Measurements from ENCODE around the gene BMP10.

BMP10 gene

DNA sequence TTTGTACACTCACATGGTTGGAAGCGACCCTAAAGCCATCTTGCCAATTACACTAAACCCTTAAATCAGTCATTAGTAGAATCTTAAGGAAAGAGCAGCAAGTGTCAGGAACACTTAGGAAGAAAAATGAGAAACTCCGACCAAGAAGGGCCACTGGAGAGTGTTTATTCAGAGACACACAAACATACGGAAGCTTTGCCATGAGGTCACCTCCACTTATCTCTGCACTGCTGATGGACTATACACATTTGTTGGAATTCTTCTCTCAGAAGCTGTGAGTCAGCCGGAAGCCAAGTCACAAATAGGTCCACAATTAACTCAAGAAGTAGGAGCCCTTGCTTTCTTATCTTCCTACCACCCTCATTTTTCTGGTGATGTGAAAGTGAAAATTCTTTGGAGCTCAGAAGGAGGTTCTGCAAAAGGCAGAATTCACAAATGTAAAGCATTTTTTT, 21.6 kb downstream of the BMP10 start:
- DNase-seq = no peak

DNA sequence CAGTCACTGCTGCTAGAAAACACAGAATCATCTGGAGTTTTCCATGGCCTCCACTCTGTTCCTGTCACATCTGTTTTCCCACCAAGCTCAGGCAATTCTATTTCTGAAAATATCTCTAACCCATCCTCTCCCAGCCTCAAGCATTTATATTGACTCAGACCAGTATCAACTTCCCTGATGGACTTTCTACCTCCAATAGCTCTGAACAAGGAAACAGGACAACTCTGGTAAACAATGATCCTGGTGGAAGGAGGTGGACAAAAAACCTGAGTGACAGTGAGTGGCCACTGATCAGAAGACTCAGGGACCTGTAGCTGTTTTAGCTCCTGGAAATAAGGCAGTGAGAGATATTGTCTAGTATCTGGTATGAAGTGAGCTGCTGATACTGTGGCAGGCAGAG, 23.4 kb downstream of the BMP10 start:
- no peak for DNase-seq

DNA sequence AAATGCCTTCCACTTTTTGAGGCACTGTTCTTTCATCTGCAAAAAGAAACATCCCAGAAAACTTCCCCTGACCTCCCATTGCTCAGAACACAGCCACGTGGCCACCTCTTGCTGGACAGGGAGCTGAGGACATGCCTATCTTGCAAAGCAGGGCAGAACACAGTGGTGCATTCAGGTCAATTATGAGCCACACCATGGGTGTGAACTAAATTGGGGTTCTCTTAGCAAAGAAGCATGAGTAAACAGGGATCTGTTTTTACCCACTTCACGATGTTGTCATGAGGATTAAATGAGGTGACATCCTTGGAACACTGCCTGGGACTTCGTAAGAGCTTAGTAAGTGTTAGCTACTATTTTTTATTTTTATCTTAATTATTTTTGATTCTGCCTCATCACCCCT, 25.1 kb downstream of the BMP10 start:
- no peak for DNase-seq

DNA sequence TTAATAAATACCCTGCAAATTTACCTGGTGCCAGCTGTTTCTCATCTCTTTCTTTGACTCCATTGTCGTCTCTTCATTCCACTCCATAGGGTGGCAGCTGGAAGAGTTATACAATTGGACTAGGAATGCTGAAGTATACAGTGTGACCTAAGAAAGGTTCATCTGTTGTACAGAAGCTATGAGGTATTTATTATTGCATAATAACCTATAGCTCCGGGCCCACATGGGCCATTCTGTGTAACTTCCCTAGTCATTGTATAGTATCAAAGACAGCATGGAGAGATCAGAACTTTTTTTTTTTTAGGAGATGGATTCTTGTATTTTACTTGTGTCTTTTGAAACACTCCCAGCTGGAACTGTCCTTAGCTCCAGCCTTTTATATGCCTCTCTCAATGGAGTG, 26.2 kb downstream of the BMP10 start:
- DNase-seq = no peak

DNA sequence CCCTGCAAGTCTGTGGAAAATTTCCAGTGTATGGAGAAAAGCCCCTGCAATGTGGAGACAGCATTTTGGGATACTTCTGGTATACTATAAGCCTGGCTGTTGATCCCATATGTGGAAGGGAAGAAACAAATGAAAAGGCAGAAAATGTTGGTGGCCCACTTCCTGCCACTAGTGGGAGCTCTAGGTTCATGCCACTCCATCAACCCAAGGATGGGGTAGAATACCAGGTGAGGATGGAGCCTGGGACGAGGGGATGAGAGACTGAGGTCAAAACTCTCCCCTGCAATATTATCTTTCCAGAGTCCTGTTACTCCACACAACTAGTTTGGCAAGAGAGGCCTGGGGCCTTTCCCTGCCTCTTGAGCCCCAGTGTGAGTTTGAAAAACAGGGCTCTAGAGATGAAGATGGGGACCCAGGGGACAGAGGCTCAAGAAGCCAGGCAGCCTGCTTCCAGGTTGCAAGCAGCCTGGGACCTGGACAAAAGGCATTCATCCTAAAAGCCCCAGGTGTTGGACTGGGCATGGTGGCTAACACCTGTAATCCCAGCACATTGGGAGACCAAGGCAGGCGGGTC, 31.9 kb downstream of the BMP10 start:
- DNase-seq = peak; percentile 34

DNA sequence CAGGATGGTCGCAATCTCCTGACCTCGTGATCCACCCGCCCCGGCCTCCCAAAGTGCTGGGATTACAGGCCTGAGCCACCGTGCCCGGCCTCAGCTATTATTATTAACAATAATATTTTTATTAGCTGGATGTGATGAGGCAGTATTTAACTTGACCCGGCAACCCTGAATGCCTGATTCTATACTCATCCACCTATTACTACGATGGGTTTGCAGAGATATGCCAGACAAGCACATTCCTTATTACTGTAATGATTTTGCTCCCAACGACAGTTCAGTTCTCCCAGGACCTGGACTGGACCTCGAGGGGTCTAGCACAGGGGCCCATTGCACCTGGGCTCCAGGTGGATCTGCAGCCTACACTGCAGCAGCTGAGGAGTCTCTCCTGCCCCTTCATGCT, 32.6 kb downstream of the BMP10 start:
- no peak for DNase-seq

DNA sequence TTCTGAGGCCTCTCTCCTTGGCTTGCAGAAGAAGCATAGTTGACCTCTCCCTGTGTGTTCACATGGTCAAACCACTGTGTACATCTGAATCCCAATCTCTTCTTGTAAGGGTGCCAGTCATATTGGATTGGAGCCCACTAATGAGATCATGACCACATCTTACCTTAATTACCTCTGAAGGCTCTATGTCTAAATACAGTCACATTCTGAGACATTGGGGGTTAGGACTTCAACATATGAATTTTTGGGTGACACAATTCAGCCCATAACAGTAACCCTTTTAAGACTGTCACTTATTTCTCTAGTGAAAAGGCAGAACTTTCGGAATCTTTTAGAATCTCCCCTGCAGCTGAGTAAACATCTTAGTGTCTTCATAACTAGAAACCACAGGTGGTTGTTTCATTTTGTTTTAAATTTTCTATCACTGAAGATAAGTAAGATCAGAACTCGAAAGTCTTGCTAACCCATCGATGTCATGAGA, 33.3 kb downstream of the BMP10 start:
- DNase-seq = peak; percentile 63

DNA sequence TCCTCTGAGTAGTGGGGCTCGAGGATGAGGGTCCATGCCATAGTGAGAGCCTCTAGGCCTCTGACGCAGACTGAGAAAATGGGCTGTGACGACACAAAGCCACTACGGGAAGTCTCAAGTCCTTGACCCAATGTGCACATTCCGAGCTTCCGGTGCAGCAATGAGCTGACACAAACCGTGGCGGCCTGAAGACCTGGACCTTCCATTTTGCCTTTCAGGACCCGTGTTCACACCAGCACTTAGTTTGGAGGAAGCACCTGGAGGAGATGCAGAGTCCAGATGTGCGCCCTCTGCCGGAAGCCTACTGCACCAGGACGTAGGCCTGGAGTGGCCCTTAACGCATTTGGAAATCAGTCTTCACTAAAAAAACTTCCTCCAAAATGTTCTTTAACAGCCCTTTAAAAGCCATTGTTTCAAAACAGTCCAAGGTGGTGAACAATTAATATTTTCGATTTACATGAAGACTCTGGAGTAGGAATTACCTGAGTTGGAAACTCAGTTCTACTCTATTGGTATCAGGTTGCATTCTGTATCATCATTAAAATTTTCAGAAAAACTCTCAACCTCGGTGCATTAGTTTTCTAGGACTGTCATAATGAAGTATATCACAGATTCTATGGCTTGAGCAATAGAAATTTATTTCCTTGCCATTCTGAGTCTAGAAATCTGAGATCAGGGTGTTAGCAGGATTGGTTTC, 33.9 kb downstream of the BMP10 start:
- peak; percentile 8 for DNase-seq

DNA sequence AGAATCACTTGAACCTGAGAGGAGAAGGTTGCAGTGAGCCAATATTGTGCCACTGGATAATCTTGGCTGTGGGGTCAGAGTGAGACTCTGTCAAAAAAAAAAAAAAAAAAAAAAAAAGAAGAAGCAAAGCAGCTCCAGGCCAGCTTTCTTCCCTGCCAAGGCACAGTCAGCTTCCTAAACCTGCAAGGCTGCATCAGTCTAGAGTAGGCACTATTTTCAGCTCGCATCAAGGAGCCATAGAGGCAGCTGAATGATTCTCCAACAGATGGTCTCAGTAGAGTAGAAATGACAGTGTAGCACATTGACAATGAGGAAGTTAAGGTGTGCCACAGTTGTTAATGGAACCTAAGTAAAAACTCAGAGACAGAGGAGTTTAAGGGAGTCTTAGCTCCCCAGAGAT, 35.6 kb downstream of the BMP10 start:
- no peak for DNase-seq

DNA sequence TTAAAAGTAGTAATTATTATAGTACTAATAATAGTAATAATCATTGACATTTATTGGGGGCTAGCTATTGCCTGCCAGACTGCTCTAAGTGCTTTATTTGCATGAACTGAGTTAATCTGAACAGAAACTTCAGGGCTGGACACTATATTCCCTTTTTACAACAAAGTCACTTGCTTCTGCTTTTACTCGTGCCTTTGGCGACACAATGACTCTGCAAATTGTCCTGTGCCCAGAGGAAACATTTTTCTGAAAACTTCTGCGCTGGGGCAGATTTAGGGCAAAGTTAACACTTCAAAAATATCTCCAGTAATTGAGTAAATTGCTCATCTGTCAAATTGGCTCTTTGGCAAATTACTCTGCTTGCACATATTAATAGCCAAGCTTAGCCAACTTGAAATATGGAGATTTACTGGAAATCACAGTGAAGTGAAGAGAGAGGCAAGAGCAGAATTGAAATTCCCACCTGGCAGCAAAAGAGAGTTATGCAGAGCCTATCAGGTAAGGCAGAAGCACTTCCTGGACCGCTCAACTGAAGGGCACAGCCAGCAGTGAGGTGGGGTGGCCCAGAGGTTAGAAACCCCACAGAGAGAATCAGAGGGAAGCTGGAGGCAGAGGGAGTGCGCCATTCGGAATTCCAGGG, 36.3 kb downstream of the BMP10 start:
- no peak for DNase-seq

DNA sequence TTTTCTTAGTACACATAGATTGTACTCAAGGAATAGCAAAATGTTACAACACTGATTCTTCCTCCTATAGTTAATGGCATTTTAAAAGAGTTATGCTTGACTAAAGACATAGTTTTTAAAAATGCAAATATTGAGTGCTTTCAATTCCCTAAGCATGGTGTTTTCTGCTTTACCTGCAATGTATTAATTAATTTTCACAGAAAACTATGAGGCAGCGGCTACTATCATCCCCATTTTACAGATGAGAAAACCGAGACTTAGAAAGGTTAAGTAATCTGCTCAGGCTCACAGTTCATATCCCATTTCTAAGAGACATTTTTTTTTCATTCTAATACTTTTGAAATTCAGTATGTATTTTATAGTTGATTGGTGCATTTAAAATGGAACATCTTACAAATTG, 38.0 kb downstream of the BMP10 start:
- DNase-seq = no peak

DNA sequence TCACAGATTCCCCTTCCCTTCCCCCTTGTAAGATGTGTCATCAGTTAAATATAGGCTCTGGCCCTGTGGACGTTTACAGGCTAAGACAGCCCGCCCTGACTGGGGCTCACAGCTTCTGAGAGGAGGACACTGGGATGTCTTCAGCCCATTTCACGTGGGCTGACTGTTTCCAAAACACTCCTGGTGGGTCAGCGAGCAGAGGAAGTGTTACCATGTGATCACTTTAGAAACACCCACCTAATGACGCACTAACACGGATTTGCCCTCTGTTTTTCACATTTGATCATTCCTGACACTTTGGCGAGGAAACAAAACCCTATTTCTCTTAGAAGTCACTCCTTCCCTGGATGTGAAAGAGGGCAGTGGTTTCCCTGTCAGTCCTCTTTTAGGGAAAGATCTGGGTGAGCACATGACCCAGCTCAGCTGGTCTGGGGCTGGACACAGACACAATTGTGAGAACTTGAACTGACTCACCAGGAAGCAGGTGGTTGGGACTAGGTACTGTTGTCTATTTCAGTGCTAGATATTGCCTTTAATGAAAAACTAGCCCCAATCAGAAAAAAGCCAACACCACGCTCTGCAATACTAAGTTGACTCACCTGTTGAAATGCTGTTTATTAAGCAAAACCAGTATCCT, 38.8 kb downstream of the BMP10 start:
- no peak for DNase-seq

DNA sequence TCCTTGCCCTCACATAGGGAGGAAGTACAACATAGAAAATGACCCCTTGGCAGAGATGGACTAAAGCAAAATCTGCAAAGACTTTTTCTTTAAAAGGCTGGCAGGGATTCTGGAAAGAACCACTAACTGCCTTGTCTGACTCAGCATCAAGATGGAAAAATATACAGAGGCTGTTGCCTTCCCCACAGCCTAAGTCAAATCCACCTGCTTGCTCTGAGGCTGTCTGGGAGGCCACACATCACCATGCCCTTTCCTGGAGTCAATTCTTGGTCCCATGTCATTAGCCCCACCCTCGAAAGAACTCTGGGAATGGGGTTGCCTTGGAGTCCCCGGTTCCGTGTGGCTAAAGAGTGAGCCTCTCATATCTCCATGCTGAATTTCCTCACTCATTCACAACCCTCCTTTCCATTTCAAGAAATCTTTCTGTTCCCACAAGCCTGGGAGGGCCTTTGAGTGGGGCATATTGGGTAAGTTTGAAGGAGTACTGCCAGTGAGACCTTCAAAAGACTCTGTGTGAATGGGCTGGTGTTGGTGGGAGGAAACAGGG, 39.4 kb downstream of the BMP10 start:
- DNase-seq = no peak

DNA sequence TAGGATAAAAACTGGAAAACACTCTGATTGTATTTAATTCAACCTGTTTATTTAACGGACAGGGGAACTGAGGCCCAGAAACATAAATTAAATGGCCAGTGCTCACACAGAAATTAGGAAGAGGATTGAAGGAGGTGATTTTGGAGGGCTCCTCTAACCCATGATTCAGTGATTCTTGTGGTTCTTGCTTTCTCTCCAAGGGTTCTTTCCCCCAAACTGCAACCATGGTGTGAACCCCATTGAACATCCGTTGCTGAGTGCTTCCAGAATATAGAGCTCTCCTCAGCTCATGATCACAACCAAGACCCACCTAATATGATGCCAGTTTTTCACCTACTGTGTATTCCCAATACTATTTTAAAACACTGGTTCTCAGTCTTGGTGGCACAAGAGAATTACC, 41.4 kb downstream of the BMP10 start:
- DNase-seq = no peak

DNA sequence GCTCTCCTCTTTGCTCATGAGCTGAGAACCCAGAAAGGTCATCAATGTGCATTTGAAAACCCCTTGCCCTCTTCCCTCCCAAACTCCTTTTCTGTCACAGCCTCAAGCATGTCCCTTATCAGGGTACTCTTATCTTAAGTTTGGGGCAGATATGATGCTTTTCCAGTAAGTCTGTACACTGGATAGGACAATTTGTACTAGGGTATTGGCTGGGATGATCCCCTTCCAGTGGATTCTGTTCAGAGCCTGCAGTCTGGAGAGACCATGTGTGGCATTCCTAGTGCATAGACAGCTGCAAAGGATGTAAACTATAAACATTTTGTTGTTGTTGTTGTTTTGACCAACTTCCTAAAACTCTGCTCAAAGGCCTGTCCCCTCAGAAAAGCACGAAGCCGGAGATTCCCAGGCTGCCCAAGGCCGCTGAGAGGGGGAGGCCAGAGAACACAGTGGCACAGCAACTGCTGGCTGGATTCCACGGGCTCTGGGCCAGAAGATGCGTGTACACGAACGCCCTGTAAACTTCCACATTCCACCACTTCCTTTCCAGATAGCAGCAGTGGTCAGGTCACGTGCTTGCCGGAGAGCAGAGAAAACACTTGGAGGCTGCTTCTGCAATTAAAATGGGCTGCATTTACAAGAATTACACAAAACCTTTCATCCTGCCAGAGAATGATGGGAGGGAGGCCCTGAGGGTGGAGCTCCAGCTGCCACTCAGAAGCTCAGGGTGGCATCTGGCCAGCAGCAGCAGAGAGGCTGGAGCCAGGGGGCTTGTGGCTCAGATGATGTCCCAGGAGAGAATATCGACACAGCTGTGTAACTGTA, 42.1 kb downstream of the BMP10 start:
- DNase-seq = peak; percentile 18

DNA sequence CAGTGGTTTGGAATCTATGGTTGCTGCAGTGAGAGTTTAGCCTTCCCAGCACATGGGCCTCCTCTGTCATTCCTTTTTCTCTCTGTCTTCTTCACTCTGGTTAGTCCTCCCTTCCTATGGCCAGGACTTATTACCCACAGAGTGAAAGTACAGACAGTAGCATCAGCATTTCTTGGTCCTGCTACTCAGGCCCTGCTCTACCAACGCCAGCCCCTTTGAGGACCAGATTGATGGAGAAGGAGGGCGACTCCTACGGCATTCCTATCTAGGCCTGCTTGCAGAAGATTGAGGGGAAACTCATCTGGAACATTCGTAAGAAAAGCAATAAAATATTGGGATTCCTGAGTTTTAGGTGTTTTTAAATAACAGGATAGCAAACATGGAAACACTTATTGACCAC, 43.5 kb downstream of the BMP10 start:
- no peak for DNase-seq

DNA sequence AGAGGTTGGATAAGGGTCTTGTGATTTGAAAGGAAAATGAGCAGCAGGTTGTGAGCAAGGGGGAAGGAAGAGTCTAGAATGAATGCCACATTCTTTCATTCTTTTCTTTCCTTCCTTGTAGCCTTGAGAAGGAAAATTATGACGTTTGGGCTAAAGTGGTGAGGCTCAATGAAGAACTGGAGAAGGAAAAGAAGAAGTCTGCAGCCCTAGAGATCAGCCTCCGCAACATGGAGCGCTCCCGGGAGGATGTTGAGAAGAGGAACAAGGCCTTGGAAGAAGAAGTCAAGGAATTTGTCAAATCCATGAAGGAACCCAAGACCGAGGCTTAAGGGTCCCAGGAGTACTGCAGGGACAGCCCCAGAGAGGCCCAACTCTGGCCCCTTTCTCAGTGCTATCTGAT, 45.3 kb downstream of the BMP10 start:
- DNase-seq = no peak

DNA sequence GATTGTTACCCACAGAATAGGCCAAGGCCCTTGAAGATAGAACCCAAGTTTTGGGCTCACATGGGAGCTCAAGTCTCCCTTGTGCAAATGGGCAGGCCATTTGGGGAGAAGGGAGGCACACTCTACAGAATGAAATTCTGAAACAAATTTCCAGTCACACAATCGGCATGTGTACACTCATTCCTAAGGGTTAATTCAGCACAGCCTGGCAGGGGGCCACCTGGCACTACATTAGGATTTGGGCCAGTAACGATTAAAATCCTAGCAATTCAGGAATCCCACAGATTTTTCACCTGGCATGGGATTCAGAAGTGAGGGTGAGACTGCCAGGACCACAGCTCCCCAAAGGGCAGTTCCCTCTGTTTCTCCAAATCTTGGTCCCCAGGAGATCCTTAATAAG, 46.4 kb downstream of the BMP10 start:
- DNase-seq = no peak

DNA sequence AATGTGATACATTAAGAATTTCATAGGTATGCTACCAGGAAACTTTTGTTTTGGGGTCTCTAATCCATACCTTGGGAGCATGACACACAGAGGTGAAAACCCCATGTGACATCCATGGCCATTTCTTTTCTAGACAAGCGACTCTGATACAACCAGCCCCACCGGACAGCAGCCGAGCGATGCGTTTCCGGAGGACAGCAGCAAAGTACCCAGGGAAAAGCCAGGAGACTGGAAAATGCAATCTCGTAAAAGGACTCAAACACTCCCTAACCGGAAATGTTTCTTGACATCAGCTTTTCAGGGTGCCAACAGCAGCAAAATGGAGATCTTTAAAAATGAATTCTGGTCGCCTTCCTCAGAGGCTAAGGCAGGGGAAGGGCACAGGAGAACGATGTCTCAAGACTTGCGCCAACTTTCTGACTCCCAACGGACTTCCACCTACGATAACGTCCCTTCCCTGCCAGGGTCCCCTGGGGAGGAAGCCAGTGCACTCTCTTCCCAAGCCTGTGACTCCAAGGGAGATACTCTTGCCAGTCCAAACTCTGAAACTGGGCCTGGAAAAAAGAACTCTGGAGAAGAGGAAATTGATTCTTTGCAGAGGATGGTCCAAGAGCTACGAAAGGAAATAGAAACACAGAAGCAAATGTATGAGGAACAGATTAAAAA, 48.9 kb downstream of the BMP10 start:
- no peak for DNase-seq

DNA sequence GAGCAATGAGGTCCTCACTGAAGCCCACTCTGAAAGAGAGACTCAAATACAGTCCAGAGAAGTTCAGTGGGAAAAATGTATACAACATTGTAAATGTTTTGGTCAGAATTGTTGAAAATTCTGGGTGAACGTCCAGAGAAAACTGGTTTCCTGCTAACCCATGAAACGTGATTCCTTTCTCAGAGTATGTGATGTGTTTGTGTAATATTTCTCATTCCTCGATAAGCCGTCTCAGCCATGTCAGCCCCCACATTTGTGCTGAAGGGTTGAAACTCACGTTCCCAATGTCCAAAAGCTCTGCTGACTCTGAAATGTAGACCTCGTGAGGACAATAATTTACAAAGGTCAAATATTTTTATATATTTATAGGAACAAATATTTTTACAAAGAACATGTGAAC, 51.6 kb downstream of the BMP10 start:
- no peak for DNase-seq

DNA sequence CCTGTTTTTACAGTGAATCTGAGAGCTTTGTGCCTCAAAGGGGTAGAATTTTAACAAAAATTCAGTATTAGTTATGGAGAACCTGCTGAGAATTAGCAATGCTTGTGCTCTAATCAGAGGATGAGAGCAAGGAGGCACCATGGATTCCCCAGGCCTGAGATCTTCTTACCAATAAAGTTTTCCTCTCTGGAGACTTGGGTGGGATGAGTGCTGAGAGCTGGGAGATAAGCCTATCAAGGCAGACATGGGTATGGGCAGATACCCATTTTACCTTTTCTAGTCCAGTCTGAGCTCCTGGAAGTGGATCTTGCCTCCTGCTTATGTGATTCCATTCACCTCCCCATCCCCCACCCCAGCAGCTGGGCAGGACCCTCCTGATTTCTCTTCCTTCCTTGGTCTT, 53.9 kb downstream of the BMP10 start:
- no peak for DNase-seq

Data from NCI-H82 (cell line).